8988T (cell line): ENCODE measurements around the gene TSC2.
"Not testable (repeated sequence)": the region's sequence is repeated elsewhere in the genome, so short reads cannot be mapped to it uniquely, and the experiment has no call there.

Experiments used
- DNase-seq: peaks from one replicate; pipeline ENCODE4 v3.0.0; 2011

The TSC2 gene

GRCh38 chr16:2087748-2088631 is 40.2 kb downstream of the TSC2 start:
- no peak for DNase-seq

- DNase-seq, result no peak
These were observed 41.1 kb downstream of the TSC2 start for GRCh38 chr16:2088759-2089358.

GRCh38 chr16:2089706-2090480 is 42.1 kb downstream of the TSC2 start:
- no peak for DNase-seq

- no peak for DNase-seq
These were observed 42.6 kb downstream of the TSC2 start for GRCh38 chr16:2090481-2090776.

- DNase-seq, result peak; percentile 85
These were observed 43.2 kb downstream of the TSC2 start for GRCh38 chr16:2090777-2091546.

GRCh38 chr16:2091547-2092255 is 43.9 kb downstream of the TSC2 start:
- no peak for DNase-seq

GRCh38 chr16:2092256-2092620 is 44.5 kb downstream of the TSC2 start:
- no peak for DNase-seq

GRCh38 chr16:2092866-2093265 is 45.1 kb downstream of the TSC2 start:
- DNase-seq, result no peak

GRCh38 chr16:2093793-2094192 is 46.0 kb downstream of the TSC2 start:
- DNase-seq, result no peak

GRCh38 chr16:2095315-2095853 is 47.6 kb downstream of the TSC2 start:
- DNase-seq, result no peak

GRCh38 chr16:2095918-2096582 is 48.3 kb downstream of the TSC2 start:
- no peak for DNase-seq

- no peak for DNase-seq
These were observed 49.2 kb downstream of the TSC2 start for GRCh38 chr16:2096853-2097595.

GRCh38 chr16:2097689-2098088 is 49.9 kb downstream of the TSC2 start:
- not testable (repeated sequence) for DNase-seq

- not testable (repeated sequence) for DNase-seq
These were observed 53.8 kb downstream of the TSC2 start for GRCh38 chr16:2101581-2101980.

- no peak for DNase-seq
These were observed 54.7 kb downstream of the TSC2 start for GRCh38 chr16:2102471-2102870.

- not testable (repeated sequence) for DNase-seq
These were observed 56.7 kb downstream of the TSC2 start for GRCh38 chr16:2104464-2104863.

- not testable (repeated sequence) for DNase-seq
These were observed 57.5 kb downstream of the TSC2 start for GRCh38 chr16:2105291-2105690.

GRCh38 chr16:2105769-2106168 is 58.0 kb downstream of the TSC2 start:
- DNase-seq, result peak; percentile 34

GRCh38 chr16:2106211-2106610 is 58.4 kb downstream of the TSC2 start:
- not testable (repeated sequence) for DNase-seq

- peak; percentile 8 for DNase-seq
These were observed 59.5 kb downstream of the TSC2 start for GRCh38 chr16:2107121-2107790.
